IMR-90 (cell line): ENCODE measurements around the gene STK35.

Source experiments
- CTCF ChIP-seq: conservative IDR thresholded peaks from 2 replicates; pipeline ENCODE4 v1.5.1; 2012; ENCODE audit warnings: mild to moderate bottlenecking, low read depth, low read length, improper control_type of control experiment
- MXI1 ChIP-seq: IDR thresholded peaks from 2 replicates; pipeline ENCODE4 v1.6.1; 2012; ENCODE audit warnings: low read depth, mild to moderate bottlenecking, low read length, moderate library complexity, borderline replicate concordance
- RFX5 ChIP-seq: IDR thresholded peaks from 2 replicates; pipeline ENCODE4 v1.8.0; 2012; ENCODE audit warnings: low read depth, mild to moderate bottlenecking, low read length, moderate library complexity

GRCh38 chr20:2131366-2131765 is 29.7 kb downstream of the STK35 start:
- TF ChIP-seq MXI1 (no peak), CTCF (no peak), RFX5 (no peak)
